Testis (tissue), 3 donors: ENCODE results near the gene HSPH1. TPM values are rescaled to one million over a fixed set of nuclear protein-coding genes. Genes with fewer than 3 reads are reported as not detected.

Source experiments
- DNase-seq: peaks from one replicate; pipeline ENCODE4 v3.0.0-alpha.2; 2019
- H3K27ac ChIP-seq, 2 donors: fragments of 200-600 bp; sonication (generic); one replicate each; pipeline ENCODE4 v1.5.1; 2019
- H3K27me3 ChIP-seq: fragments of 200-600 bp; sonication (generic); one replicate; pipeline ENCODE4 v1.5.1; 2019
- H3K36me3 ChIP-seq: fragments of 200-600 bp; sonication (generic); one replicate; pipeline ENCODE4 v1.5.1; 2017; ENCODE audit warnings: low read depth; ENCODE audit errors: missing control alignments
- H3K4me1 ChIP-seq: fragments of 200-600 bp; sonication (generic); one replicate; pipeline ENCODE4 v1.5.1; 2019
- H3K4me3 ChIP-seq, 2 donors: fragments of 200-600 bp; sonication (generic); one replicate each; pipeline ENCODE4 v1.5.1; 2017 to 2019
- H3K9me3 ChIP-seq: fragments of 200-600 bp; sonication (generic); one replicate; pipeline ENCODE4 v1.5.1; 2017
- POLR2A ChIP-seq: fragments of 450-650 bp; IDR thresholded peaks from one replicate; pipeline ENCODE4 v1.6.1; 2017; ENCODE audit warnings: antibody characterized with exemption, mild to moderate bottlenecking, moderate library complexity
- WGBS, 2 donors: methylation state at CpG; one replicate each; pipeline ENCODE4 v1.1.5; 2018; 5-methylcytosine and 5-hydroxymethylcytosine counted together
- intact Hi-C: fragments of 100-400 bp; cut with DNase I; formaldehyde crosslinking; loops from one replicate; pipeline ENCODE4 v1.15.1; 2023; ENCODE audit warnings: low total_unique reads
- polyA plus RNA-seq: library from polyadenylated mRNA; stranded (reverse); fragments of 350-450 nt; fragmentation: Illumina TruSeq; extraction: RNeasy Lipid Tissue Mini Kit (QIAGEN cat#74804); gene quantifications from one replicate; pipeline ENCODE4 v1.2.3, GENCODE V29; 2014; ENCODE audit warnings: low read depth, low replicate concordance; ENCODE audit not compliant: insufficient read depth
- total RNA-seq, 2 donors: library from RNA; depleted of rRNA; stranded (reverse); fragments of >200 nt; gene quantifications; one replicate each; pipeline ENCODE4 v1.2.3, GENCODE V29; 2016
- TF ChIP-seq, protein P1 (sequence below), 3 experiments: fragments of 450-650 bp in 2 of 3; fragments of 200-600 bp in 1 of 3; sonication (generic) in 1 of 3; IDR thresholded peaks; one replicate each; pipeline ENCODE4 v1.5.1; 2016 to 2019; ENCODE audit warnings: antibody characterized with exemption in 3 of 3, mild to moderate bottlenecking in 2 of 3, moderate library complexity in 1 of 3

Gene HSPH1
- total and polyA plus RNA-seq, 3 donors from 2014 or later = 103 to 116 (median 105) TPM

DNA sequence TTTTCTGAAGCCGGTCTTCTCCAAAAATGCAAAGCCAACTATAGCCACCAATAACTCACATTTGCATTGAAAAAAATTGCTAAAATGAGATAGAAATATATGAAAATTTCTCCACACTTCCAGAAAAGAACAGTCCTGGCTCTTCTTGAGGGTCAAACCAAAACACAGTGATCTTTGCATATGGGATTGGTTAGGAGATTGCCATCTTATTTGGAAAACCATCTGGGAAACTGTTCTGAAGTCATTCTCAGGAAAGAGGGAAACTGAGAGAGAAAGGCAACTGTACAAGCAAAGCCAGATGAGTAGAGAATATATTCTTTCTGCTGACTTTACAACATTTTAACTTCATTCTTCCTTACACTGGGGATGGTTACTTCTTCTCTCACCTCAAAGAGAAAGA, 54.6 kb downstream of the HSPH1 start:
- Histone ChIP-seq H3K27ac (no peak overlapping the region), H3K9me3 (no peaks in the 10 kb centered on the region), H3K36me3 (no peaks in the 10 kb centered on the region), H3K27me3 (no peaks in the 10 kb centered on the region), H3K4me3 (no peak overlapping the region), H3K4me1 (no peaks in the 10 kb centered on the region)
- intact Hi-C loops = no loop called here
- no peak for DNase-seq
- 93 to 94% methylated on average over 1 of the region's 1 CpG for WGBS, 2 donors
- TF ChIP-seq POLR2A = no peak
- TF ChIP-seq, protein P1, sequence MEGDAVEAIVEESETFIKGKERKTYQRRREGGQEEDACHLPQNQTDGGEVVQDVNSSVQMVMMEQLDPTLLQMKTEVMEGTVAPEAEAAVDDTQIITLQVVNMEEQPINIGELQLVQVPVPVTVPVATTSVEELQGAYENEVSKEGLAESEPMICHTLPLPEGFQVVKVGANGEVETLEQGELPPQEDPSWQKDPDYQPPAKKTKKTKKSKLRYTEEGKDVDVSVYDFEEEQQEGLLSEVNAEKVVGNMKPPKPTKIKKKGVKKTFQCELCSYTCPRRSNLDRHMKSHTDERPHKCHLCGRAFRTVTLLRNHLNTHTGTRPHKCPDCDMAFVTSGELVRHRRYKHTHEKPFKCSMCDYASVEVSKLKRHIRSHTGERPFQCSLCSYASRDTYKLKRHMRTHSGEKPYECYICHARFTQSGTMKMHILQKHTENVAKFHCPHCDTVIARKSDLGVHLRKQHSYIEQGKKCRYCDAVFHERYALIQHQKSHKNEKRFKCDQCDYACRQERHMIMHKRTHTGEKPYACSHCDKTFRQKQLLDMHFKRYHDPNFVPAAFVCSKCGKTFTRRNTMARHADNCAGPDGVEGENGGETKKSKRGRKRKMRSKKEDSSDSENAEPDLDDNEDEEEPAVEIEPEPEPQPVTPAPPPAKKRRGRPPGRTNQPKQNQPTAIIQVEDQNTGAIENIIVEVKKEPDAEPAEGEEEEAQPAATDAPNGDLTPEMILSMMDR (IDR thresholded peaks at IDR 0.05) = no peak

DNA sequence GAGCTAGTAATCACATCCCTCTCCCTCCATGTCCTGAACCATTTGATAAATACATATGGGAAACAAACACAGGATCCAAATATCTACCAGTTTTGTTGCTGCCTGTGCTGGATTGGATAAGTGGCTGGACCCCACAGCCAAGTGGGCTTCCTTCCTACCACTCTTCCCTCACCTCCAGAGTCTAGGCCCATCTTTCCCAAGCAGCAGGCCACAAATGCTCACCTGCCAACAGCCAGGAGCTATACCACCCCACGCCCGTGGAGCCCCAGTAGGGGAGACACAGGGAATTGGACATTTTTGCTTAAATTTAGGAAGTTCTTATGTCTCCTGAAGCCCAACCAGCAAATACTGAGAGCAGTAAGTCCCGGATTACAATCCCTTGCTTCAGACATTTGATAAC, 55.8 kb downstream of the HSPH1 start:
- DNase-seq = no peak
- Histone ChIP-seq H3K9me3 (no peaks in the 10 kb centered on the region), H3K27me3 (no peaks in the 10 kb centered on the region), H3K27ac (no peak overlapping the region), H3K4me1 (no peaks in the 10 kb centered on the region), H3K4me3 (no peak overlapping the region), H3K36me3 (no peaks in the 10 kb centered on the region)
- intact Hi-C loops = no loop called here
- 93 to 94% methylated on average over 3 of the region's 3 CpGs for WGBS, 2 donors
- TF ChIP-seq POLR2A = no peak
- TF ChIP-seq, protein P1 (IDR thresholded peaks at IDR 0.05) = no peak

- Histone ChIP-seq H3K27me3 (no peaks in the 10 kb centered on the region), H3K9me3 (no peaks in the 10 kb centered on the region), H3K4me1 (no peaks in the 10 kb centered on the region), H3K27ac (no peak overlapping the region), H3K36me3 (no peaks in the 10 kb centered on the region), H3K4me3 (no peak overlapping the region)
- TF ChIP-seq, protein P1 (IDR thresholded peaks at IDR 0.05) = no peak
- no peak for TF ChIP-seq POLR2A
- intact Hi-C loops = no loop called here
- WGBS, 2 donors = 84 to 85% methylated on average over 6 of the region's 6 CpGs
- DNase-seq = peak; percentile 60
Measured at GRCh38 chr13:31105020-31105795, 56.5 kb downstream of the HSPH1 start.

- WGBS, 2 donors = 94 to 97% methylated on average over 3 of the region's 3 CpGs
- intact Hi-C loops = no loop called here
- Histone ChIP-seq H3K27me3 (no peaks in the 10 kb centered on the region), H3K9me3 (no peaks in the 10 kb centered on the region), H3K36me3 (no peaks in the 10 kb centered on the region), H3K4me1 (no peaks in the 10 kb centered on the region), H3K27ac (no peak overlapping the region), H3K4me3 (no peak overlapping the region)
- no peak for DNase-seq
- TF ChIP-seq, protein P1 (IDR thresholded peaks at IDR 0.05) = no peak
- TF ChIP-seq POLR2A = no peak
Measured at GRCh38 chr13:31102905-31103304, 58.8 kb downstream of the HSPH1 start.
